A673 (cell line): Measurements from ENCODE around the gene ZNF462. TPM values are rescaled to one million over a fixed set of nuclear protein-coding genes. Genes with fewer than 3 reads are reported as not detected.

ENCODE experiments used
- BruUV-seq: library from RNA; stranded (reverse); fragments of 400-500 nt; replicated peaks from 2 replicates; lab custom pipeline; 2021; lab: Mats Ljungman, UMichigan
- CTCF ChIA-PET: fragments of 300-600 bp; sonication (Branson Sonifier 250); formaldehyde crosslinking; loops from one replicate; lab custom pipeline; 2022; ENCODE audit warnings: antibody characterized with exemption; lab: Charles Lee
- POLR2A ChIA-PET: fragments of 300-600 bp; sonication (Branson Sonifier 250); formaldehyde crosslinking; loops from one replicate; lab custom pipeline; 2022; ENCODE audit warnings: antibody characterized with exemption; ENCODE audit not compliant: low non-redundant PET; lab: Charles Lee
- DNase-seq: peaks from one replicate; pipeline ENCODE4 v3.0.0-alpha.2; 2015; ENCODE audit warnings: low spot score
- H3K27ac ChIP-seq: fragments of 200-600 bp; sonication (generic); 2 replicates; pipeline ENCODE4 v1.5.1; 2016; ENCODE audit warnings: mixed run types, low read depth, mild to moderate bottlenecking, mixed read lengths, antibody characterized with exemption, low read length; ENCODE audit not compliant: poor library complexity, severe bottlenecking
- H3K27me3 ChIP-seq: fragments of 200-600 bp; sonication (generic); replicated peaks from 2 replicates; pipeline ENCODE4 v1.6.1; 2017; ENCODE audit warnings: mixed run types, low read depth, mild to moderate bottlenecking, mixed read lengths, antibody characterized with exemption, low read length; ENCODE audit not compliant: insufficient read depth, poor library complexity
- H3K36me3 ChIP-seq: fragments of 200-600 bp; sonication (generic); 2 replicates; pipeline ENCODE4 v1.6.1; 2016; ENCODE audit warnings: mixed run types, mild to moderate bottlenecking, mixed read lengths, antibody characterized with exemption, low read length; ENCODE audit not compliant: insufficient read depth, poor library complexity, severe bottlenecking
- H3K4me1 ChIP-seq: fragments of 200-600 bp; sonication (generic); 2 replicates; pipeline ENCODE4 v1.6.1; 2017; ENCODE audit warnings: mixed run types, mild to moderate bottlenecking, mixed read lengths, antibody characterized with exemption, low read length; ENCODE audit not compliant: insufficient read depth, poor library complexity, severe bottlenecking
- H3K4me3 ChIP-seq: fragments of 200-600 bp; sonication (generic); 2 replicates; pipeline ENCODE4 v1.5.1; 2016; ENCODE audit warnings: low read depth, mixed run types, mild to moderate bottlenecking, mixed read lengths, low read length; ENCODE audit not compliant: poor library complexity, severe bottlenecking
- H3K9me3 ChIP-seq: fragments of 200-600 bp; sonication (generic); 2 replicates; pipeline ENCODE4 v1.6.1; 2016; ENCODE audit warnings: mixed run types, low read depth, mild to moderate bottlenecking, mixed read lengths, antibody characterized with exemption, low read length; ENCODE audit not compliant: poor library complexity, severe bottlenecking
- EZH2 ChIP-seq: fragments of 200-600 bp; sonication (generic); IDR thresholded peaks from 2 replicates; pipeline ENCODE4 v1.6.1; 2017; ENCODE audit warnings: borderline replicate concordance, low read depth, mild to moderate bottlenecking, mixed read lengths, antibody characterized with exemption, low read length; ENCODE audit not compliant: poor library complexity, severe bottlenecking
- intact Hi-C: fragments of 100-400 bp; cut with micrococcal nuclease; formaldehyde crosslinking; loops from one replicate; pipeline ENCODE4 v1.10.0; 2022; ENCODE audit not compliant: unreplicated experiment
- total RNA-seq: library from RNA; stranded (reverse); gene quantifications from 2 replicates; pipeline ENCODE4 v1.2.3, GENCODE V29; 2021
- TF ChIP-seq, protein P1 (sequence below): fragments of 300-800, 200-600 bp; sonication (generic); conservative IDR thresholded peaks from 2 replicates; pipeline ENCODE4 v1.5.1; 2017; ENCODE audit warnings: low read depth, mild to moderate bottlenecking, antibody characterized with exemption, low read length, moderate library complexity, mixed read lengths

Gene ZNF462
- total RNA-seq, 1 experiment from 2014 or later = 40.5 TPM

DNA sequence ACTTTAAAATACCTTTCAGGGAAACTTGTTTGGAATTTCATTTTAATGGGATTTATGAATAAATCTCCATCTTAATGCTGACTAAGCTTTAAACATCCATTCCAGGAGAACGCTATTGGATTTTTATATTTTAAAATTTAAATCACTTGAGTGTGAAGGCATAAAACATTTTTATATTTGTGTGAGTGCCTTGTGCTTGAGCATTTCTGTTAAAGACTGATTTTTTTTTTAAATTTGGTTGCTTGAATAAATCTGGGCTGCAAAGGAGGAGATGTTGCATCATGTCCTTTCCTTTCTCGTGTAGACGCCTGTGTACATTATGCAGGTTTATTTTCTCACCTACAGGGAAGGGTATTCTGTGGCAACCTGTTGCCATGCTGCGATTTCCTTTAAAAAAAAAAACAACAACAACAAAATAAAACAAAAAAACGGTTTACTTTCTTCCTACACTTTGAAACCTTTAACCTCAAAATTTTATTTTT is 108.1 kb downstream of the ZNF462 start:
- CTCF ChIA-PET = no interaction called here
- no peaks in the 10 kb centered on the region for H3K36me3 ChIP-seq
- no peak overlapping the region for H3K4me3 ChIP-seq

DNA sequence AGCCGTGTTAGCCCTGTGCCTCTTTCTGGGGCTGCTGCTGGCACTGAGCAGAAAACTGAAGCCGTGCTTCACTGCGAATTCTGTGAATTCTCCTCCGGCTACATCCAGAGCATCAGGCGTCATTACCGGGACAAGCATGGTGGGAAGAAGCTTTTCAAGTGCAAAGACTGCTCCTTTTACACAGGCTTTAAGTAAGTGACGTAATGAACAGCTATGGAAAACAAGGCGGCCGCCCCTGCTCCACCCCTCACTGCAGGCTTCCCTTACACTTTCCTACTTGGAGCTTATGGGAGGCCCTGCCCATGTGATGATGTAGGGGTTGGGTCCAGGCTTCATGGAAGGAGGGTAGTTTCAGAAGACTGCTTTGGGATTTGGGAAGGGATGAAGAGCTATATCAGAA is 109.1 kb downstream of the ZNF462 start:
- Histone ChIP-seq H3K27me3 (no peaks in the 10 kb centered on the region), H3K27ac (no peak overlapping the region), H3K4me1 (peaks cover 5% of the 10 kb centered on the region), H3K4me3 (no peak overlapping the region), H3K9me3 (no peaks in the 10 kb centered on the region), H3K36me3 (no peaks in the 10 kb centered on the region)
- BruUV-seq = no TSS peak
- intact Hi-C loops = no loop called here
- ChIA-PET POLR2A (no interaction called here), CTCF (no interaction called here)
- no peak for TF ChIP-seq EZH2
- TF ChIP-seq, protein P1, sequence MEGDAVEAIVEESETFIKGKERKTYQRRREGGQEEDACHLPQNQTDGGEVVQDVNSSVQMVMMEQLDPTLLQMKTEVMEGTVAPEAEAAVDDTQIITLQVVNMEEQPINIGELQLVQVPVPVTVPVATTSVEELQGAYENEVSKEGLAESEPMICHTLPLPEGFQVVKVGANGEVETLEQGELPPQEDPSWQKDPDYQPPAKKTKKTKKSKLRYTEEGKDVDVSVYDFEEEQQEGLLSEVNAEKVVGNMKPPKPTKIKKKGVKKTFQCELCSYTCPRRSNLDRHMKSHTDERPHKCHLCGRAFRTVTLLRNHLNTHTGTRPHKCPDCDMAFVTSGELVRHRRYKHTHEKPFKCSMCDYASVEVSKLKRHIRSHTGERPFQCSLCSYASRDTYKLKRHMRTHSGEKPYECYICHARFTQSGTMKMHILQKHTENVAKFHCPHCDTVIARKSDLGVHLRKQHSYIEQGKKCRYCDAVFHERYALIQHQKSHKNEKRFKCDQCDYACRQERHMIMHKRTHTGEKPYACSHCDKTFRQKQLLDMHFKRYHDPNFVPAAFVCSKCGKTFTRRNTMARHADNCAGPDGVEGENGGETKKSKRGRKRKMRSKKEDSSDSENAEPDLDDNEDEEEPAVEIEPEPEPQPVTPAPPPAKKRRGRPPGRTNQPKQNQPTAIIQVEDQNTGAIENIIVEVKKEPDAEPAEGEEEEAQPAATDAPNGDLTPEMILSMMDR = no peak
- DNase-seq = no peak

More for the DNA sequence above, 108.1 kb downstream of the ZNF462 start:
- H3K4me1 ChIP-seq = peaks cover 5% of the 10 kb centered on the region
- POLR2A ChIA-PET = no interaction called here
- no peak overlapping the region for H3K27ac ChIP-seq
- intact Hi-C loops = no loop called here
- no peak for TF ChIP-seq EZH2
- TF ChIP-seq, protein P1 = no peak
- DNase-seq = no peak
- no peaks in the 10 kb centered on the region for H3K27me3 ChIP-seq
- no peaks in the 10 kb centered on the region for H3K9me3 ChIP-seq
- no TSS peak for BruUV-seq

DNA sequence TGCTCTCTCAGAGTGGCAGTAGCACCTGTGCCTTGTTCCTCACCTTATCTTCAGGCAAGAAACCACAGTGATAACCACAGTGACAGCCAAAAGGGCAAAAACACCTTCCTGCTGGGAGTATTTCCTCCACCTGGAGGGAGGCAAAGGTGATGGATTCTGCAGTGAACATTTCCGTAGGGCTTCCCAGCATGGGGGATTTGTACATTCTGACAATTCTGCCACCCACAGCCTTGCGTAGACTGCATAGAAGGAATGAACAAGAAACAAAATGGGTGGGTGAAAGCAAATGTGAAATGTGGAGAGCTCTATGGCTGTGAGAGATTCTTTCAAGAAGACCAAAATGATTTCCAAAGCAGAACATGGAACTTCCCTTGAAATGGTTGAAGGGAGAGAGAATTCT is 111.4 kb downstream of the ZNF462 start:
- no peak overlapping the region for H3K4me3 ChIP-seq
- ChIA-PET CTCF (no interaction called here), POLR2A (no interaction called here)
- H3K36me3 ChIP-seq = no peaks in the 10 kb centered on the region
- TF ChIP-seq, protein P1 = no peak
- TF ChIP-seq EZH2 = no peak
- no peak for DNase-seq
- no TSS peak for BruUV-seq
- no peaks in the 10 kb centered on the region for H3K9me3 ChIP-seq
- no peak overlapping the region for H3K27ac ChIP-seq
- intact Hi-C loops = no loop called here
- peaks cover 5% of the 10 kb centered on the region for H3K4me1 ChIP-seq
- H3K27me3 ChIP-seq = no peaks in the 10 kb centered on the region
